ENCODE measurements around the gene MTURN.

- TF ChIP-seq CTCF (IDR thresholded peaks at IDR 0.05; ENCODE audit: poor library complexity, severe bottlenecking): no peak
- TF ChIP-seq EZH2 (IDR thresholded peaks at IDR 0.05; ENCODE audit: borderline replicate concordance, insufficient read depth, low read length, poor library complexity, severe bottlenecking): no peak
- TF ChIP-seq TAF1 (IDR thresholded peaks at IDR 0.05; ENCODE audit: low read depth): no peak
These were observed 9.0 kb downstream of the MTURN start for GRCh38 chr7:30143748-30144251.
